ENCODE measurements around the gene CCDC12. TPM values are rescaled to one million over a fixed set of nuclear protein-coding genes. Genes with fewer than 3 reads are reported as not detected.

CCDC12 gene
- total RNA-seq, 1 donor from 2014 or later: 36.3 TPM

- Mint-ChIP-seq H3K36me3 (ENCODE audit: low read depth, unreplicated experiment) (no peaks in the 10 kb centered on the region), H3K27me3 (ENCODE audit: unreplicated experiment) (peaks cover 11% of the 10 kb centered on the region), H3K9me3 (ENCODE audit: unreplicated experiment) (no peaks in the 10 kb centered on the region), H3K4me1 (ENCODE audit: unreplicated experiment) (peaks cover 18% of the 10 kb centered on the region), H3K27ac (ENCODE audit: unreplicated experiment) (no peak overlapping the region), H3K4me3 (ENCODE audit: unreplicated experiment) (no peak overlapping the region)
- TF ChIP-seq, protein P1, sequence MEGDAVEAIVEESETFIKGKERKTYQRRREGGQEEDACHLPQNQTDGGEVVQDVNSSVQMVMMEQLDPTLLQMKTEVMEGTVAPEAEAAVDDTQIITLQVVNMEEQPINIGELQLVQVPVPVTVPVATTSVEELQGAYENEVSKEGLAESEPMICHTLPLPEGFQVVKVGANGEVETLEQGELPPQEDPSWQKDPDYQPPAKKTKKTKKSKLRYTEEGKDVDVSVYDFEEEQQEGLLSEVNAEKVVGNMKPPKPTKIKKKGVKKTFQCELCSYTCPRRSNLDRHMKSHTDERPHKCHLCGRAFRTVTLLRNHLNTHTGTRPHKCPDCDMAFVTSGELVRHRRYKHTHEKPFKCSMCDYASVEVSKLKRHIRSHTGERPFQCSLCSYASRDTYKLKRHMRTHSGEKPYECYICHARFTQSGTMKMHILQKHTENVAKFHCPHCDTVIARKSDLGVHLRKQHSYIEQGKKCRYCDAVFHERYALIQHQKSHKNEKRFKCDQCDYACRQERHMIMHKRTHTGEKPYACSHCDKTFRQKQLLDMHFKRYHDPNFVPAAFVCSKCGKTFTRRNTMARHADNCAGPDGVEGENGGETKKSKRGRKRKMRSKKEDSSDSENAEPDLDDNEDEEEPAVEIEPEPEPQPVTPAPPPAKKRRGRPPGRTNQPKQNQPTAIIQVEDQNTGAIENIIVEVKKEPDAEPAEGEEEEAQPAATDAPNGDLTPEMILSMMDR (IDR thresholded peaks at IDR 0.05; ENCODE audit: unreplicated experiment): no peak
- DNase-seq (ENCODE audit: low spot score): no peak
These were observed 99.9 kb downstream of the CCDC12 start for GRCh38 chr3:46876313-46877300.

GRCh38 chr3:46875560-46875959, 101.0 kb downstream of the CCDC12 start:
- Mint-ChIP-seq H3K4me3 (ENCODE audit: unreplicated experiment) (no peak overlapping the region), H3K36me3 (ENCODE audit: low read depth, unreplicated experiment) (peaks cover 3% of the 10 kb centered on the region), H3K27me3 (ENCODE audit: unreplicated experiment) (peaks cover 15% of the 10 kb centered on the region), H3K9me3 (ENCODE audit: unreplicated experiment) (no peaks in the 10 kb centered on the region), H3K27ac (ENCODE audit: unreplicated experiment) (no peak overlapping the region), H3K4me1 (ENCODE audit: unreplicated experiment) (peaks cover 16% of the 10 kb centered on the region)
- TF ChIP-seq, protein P1 (IDR thresholded peaks at IDR 0.05; ENCODE audit: unreplicated experiment): no peak
- DNase-seq (ENCODE audit: low spot score): no peak

DNA sequence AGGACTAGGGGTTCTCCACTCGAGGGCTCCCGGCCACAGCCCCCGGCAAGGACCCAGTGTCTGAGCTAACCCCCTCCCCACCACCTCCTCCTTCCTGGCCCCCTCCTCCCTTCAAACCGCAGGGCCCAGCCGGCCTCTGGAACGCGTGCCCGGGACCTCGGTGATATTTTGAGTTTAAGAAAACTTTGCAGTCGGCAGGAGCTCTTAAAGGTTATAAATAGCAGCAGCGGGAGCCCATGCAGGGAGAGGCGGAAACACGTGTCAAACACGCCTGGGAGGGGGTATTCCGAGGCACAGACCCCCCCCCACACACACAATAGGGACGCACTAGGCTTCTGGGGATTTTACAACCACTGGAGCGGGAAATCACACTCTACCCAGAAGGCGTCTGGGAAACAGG, 102.1 kb downstream of the CCDC12 start:
- H3K9me3 Mint-ChIP-seq (ENCODE audit: unreplicated experiment): no peaks in the 10 kb centered on the region
- H3K4me1 Mint-ChIP-seq (ENCODE audit: unreplicated experiment): peaks cover 9% of the 10 kb centered on the region
- H3K36me3 Mint-ChIP-seq (ENCODE audit: low read depth, unreplicated experiment): peaks cover 3% of the 10 kb centered on the region
- H3K4me3 Mint-ChIP-seq (ENCODE audit: unreplicated experiment): no peak overlapping the region
- H3K27ac Mint-ChIP-seq (ENCODE audit: unreplicated experiment): no peak overlapping the region
- H3K27me3 Mint-ChIP-seq (ENCODE audit: unreplicated experiment): peaks cover 9% of the 10 kb centered on the region
- DNase-seq (ENCODE audit: low spot score): no peak
- TF ChIP-seq, protein P1 (IDR thresholded peaks at IDR 0.05; ENCODE audit: unreplicated experiment): no peak

- TF ChIP-seq, protein P1 (IDR thresholded peaks at IDR 0.05; ENCODE audit: unreplicated experiment): no peak
- H3K9me3 Mint-ChIP-seq (ENCODE audit: unreplicated experiment): no peaks in the 10 kb centered on the region
- H3K4me1 Mint-ChIP-seq (ENCODE audit: unreplicated experiment): peaks cover 9% of the 10 kb centered on the region
- no peak overlapping the region for H3K4me3 Mint-ChIP-seq (ENCODE audit: unreplicated experiment)
- peaks cover 11% of the 10 kb centered on the region for H3K27me3 Mint-ChIP-seq (ENCODE audit: unreplicated experiment)
- no peak overlapping the region for H3K27ac Mint-ChIP-seq (ENCODE audit: unreplicated experiment)
- peaks cover 3% of the 10 kb centered on the region for H3K36me3 Mint-ChIP-seq (ENCODE audit: low read depth, unreplicated experiment)
- DNase-seq (ENCODE audit: low spot score): no peak
These were observed 103.0 kb downstream of the CCDC12 start for GRCh38 chr3:46873521-46873920.

Other genes starting within 250 kb of the CCDC12 start
- gene MYL3, start 113.3 kb downstream of the CCDC12 start, total RNA-seq (ENCODE audit: unreplicated experiment): not detected
- 6.2 TPM for gene PTH1R, start 99.0 kb downstream of the CCDC12 start, total RNA-seq (ENCODE audit: unreplicated experiment)
- 202 TPM for gene NBEAL2, start 2.9 kb upstream of the CCDC12 start, total RNA-seq (ENCODE audit: unreplicated experiment)
- gene SETD2, start 187.4 kb upstream of the CCDC12 start, total RNA-seq (ENCODE audit: unreplicated experiment): 51.4 TPM